Fibroblast of lung (primary cell): ENCODE data around the gene PARPBP. TPM values are rescaled to one million over a fixed set of nuclear protein-coding genes. Genes with fewer than 3 reads are reported as not detected.

Experiments used
- DNase-seq, 2 donors: peaks; one replicate each; pipeline versions ENCODE4 v3.0.0 to v3.0.0-alpha.2; 2010; ENCODE audit warnings: low read depth in 2 of 2
- H2AFZ ChIP-seq: 2 replicates; pipeline ENCODE4 v1.5.1; 2012; ENCODE audit warnings: low read length, control low read depth, inconsistent platforms
- H3K27ac ChIP-seq: 2 replicates; pipeline ENCODE4 v1.5.1; 2011; ENCODE audit warnings: low read length, control low read depth; ENCODE audit not compliant: insufficient read depth
- H3K27me3 ChIP-seq: 2 replicates; pipeline ENCODE4 v1.5.1; 2011; ENCODE audit warnings: mild to moderate bottlenecking, low read length; ENCODE audit not compliant: control insufficient read depth, insufficient read depth
- H3K36me3 ChIP-seq: 2 replicates; pipeline ENCODE4 v1.5.1; 2011; ENCODE audit warnings: low read length; ENCODE audit not compliant: control insufficient read depth, insufficient read depth
- H3K4me1 ChIP-seq: 2 replicates; pipeline ENCODE4 v1.5.1; 2011; ENCODE audit warnings: low read length; ENCODE audit not compliant: control insufficient read depth, insufficient read depth; ENCODE audit errors: extremely low read depth
- H3K4me2 ChIP-seq: 2 replicates; pipeline ENCODE4 v1.5.1; 2011; ENCODE audit warnings: low read length, control low read depth; ENCODE audit not compliant: insufficient read depth; ENCODE audit errors: extremely low read depth
- H3K4me3 ChIP-seq, 4 experiments: fragments of 200-600 bp in 1 of 4; sonication (generic) in 1 of 4; replicated peaks in 1 of 4; 2 replicates each; pipeline ENCODE4 v1.5.1; 2011 to 2016; ENCODE audit warnings: low read length in 4 of 4, low read depth in 3 of 4, mild to moderate bottlenecking in 3 of 4, control low read depth in 2 of 4, inconsistent platforms in 1 of 4, mixed read lengths in 1 of 4; ENCODE audit not compliant: insufficient read depth in 1 of 4; ENCODE audit errors: control extremely low read depth in 1 of 4
- H3K79me2 ChIP-seq: 2 replicates; pipeline ENCODE4 v1.5.1; 2012; ENCODE audit warnings: mild to moderate bottlenecking, low read length, inconsistent platforms; ENCODE audit not compliant: control insufficient read depth, insufficient read depth
- H3K9ac ChIP-seq: 2 replicates; pipeline ENCODE4 v1.5.1; 2011; ENCODE audit warnings: mild to moderate bottlenecking, low read length, control low read depth; ENCODE audit not compliant: insufficient read depth
- H3K9me3 ChIP-seq: 2 replicates; pipeline ENCODE4 v1.5.1; 2012; ENCODE audit warnings: low read depth, low read length; ENCODE audit not compliant: control insufficient read depth, insufficient read depth
- H4K20me1 ChIP-seq: 2 replicates; pipeline ENCODE4 v1.5.1; 2011; ENCODE audit warnings: low read length; ENCODE audit not compliant: control insufficient read depth, insufficient read depth; ENCODE audit errors: extremely low read depth
- CTCF ChIP-seq, 2 donors: IDR thresholded peaks in 1 of 2; conservative IDR thresholded peaks in 1 of 2; 1 replicate in 1 of 2; 2 replicates in 1 of 2; pipeline ENCODE4 v1.5.1; 2011 to 2012; ENCODE audit warnings: low read length in 2 of 2, control low read depth in 1 of 2, inconsistent platforms in 1 of 2, low read depth in 1 of 2, mild to moderate bottlenecking in 1 of 2
- EZH2 ChIP-seq: IDR thresholded peaks from 2 replicates; pipeline ENCODE4 v1.5.1; 2012; ENCODE audit warnings: low read length, control low read depth, mild to moderate bottlenecking; ENCODE audit errors: missing control alignments
- polyA plus RNA-seq, 2 donors: library from polyadenylated mRNA; depleted of rRNA in 1 of 2; stranded (reverse) in 1 of 2; unstranded in 1 of 2; fragments of >200 nt; gene quantifications; 2 replicates each; pipeline ENCODE4 v1.2.1, GENCODE V29; 2011 to 2012; ENCODE audit warnings: missing spikeins in 1 of 2
- total RNA-seq: library from RNA; depleted of rRNA; stranded (reverse); fragments of >200 nt; gene quantifications from 2 replicates; pipeline ENCODE4 v1.2.1, GENCODE V29; 2014

Gene PARPBP
- total and polyA plus RNA-seq, 2 donors (not counting 1 experiment from before 2014, with no cell fraction given) = 5.7 to 9.4 TPM

DNA sequence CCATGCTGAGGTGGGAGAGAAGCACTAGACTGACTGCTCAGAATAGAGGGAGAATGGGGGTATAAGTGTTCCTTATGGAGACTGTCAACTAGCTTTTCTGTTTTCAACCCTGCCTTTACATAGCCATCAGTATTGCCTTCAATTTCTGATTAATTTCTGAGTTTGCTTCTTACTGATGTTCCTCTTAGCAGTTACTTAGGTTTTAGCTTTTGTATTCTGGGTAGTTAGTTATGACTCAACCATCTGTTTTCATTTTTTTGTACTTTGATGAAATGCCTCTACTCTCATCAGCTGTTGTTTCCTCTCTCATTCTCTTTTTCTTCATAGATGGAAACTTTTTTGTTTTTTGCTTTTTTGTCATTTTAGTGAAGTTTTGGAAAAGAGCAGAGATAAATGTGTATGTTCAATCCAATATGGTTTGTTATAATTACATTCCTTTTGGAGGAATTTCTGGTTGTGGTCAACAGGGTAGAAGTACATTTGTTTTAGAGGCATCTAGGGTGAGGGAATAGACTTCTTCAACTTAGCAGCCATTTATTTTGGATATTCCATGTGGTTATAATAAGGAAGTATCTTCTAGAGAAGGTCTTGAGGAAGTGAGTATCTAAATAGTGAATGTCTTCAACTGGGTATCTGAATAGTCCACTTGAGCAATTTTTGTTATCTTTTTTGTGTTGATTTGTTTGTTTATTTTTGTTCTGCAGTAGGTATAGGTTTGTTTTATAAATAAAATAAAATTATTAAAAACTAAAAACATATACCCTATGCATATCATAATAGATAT lies 48.0 kb downstream of the PARPBP start:
- no peaks in the 10 kb centered on the region for H3K36me3 ChIP-seq
- no peak overlapping the region for H3K4me3 ChIP-seq
- H2AFZ ChIP-seq = no peak overlapping the region
- H3K4me1 ChIP-seq = no peaks in the 10 kb centered on the region
- H3K27ac ChIP-seq = no peak overlapping the region
- H3K27me3 ChIP-seq = no peaks in the 10 kb centered on the region
- peak; percentile 6 to 9 for DNase-seq
- H4K20me1 ChIP-seq = no peaks in the 10 kb centered on the region
- H3K4me2 ChIP-seq = no peak overlapping the region
- no peaks in the 10 kb centered on the region for H3K79me2 ChIP-seq
- H3K9ac ChIP-seq = no peak overlapping the region
- no peak for TF ChIP-seq EZH2
- no peak for TF ChIP-seq CTCF (conservative IDR thresholded peaks at IDR 0.05 in 1 of 2, IDR thresholded peaks at IDR 0.05 in 1 of 2; ENCODE audit: low read depth in 1 of 2, low read length in 2 of 2)
- no peaks in the 10 kb centered on the region for H3K9me3 ChIP-seq

DNA sequence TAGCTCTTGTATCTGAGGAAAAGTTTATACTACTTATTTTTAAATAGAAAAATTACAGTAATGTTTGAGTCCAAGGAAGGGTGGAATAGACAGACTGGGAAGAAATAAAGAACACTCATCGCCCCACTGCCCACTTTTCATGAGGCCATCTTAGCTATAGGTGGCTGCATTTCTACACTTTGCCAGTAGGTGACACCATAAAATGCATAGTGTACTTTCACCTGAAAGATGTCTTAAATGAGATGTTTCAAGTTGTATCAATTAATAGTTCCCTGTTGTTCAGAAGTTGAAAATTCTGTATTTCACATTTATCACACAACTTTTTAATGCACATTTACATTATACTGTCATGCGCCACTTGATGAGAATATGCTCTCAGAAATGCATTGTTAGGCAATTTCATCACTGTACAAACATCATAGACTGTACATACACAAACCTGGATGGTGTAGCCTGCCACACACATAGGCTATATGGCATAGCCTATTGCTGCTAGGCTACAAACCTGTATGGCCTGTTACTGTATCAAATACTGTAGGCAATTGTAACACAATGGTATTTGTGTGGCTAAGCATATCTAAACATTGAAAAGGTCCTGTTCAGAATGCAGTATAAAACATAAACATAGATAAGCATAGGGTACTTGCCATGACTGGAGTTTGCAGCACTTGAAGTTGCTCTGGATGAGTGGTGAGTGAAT lies 50.1 kb downstream of the PARPBP start:
- Histone ChIP-seq H3K27ac (no peak overlapping the region), H3K9ac (no peak overlapping the region), H3K4me2 (no peak overlapping the region), H3K36me3 (no peaks in the 10 kb centered on the region), H3K27me3 (no peaks in the 10 kb centered on the region), H2AFZ (no peak overlapping the region), H3K9me3 (no peaks in the 10 kb centered on the region), H3K79me2 (no peaks in the 10 kb centered on the region), H4K20me1 (no peaks in the 10 kb centered on the region), H3K4me1 (no peaks in the 10 kb centered on the region), H3K4me3 (no peak overlapping the region)
- peak; percentile 11 to 53 for DNase-seq
- TF ChIP-seq CTCF (conservative IDR thresholded peaks at IDR 0.05 in 1 of 2, IDR thresholded peaks at IDR 0.05 in 1 of 2; ENCODE audit: low read depth in 1 of 2, low read length in 2 of 2) (peak; percentile 43 to 83), EZH2 (no peak)

DNA sequence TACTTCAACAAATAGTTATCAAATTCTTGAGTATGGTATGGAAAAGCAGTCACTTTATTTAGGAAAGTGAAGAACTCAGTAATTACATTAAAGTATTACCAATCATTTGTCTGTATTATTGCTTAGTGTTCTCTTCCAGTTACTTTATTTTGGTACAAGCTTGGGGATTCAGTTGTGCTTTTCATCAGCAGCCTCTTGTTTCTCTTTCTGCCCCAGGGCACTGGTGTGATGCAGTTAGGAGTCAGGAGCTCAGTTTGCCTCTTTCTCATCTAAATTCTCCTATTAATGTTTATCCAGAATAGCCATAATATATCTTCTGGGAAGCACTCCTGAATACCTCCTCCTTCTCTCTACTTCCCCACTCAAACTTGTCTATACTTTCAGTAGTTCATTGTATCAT lies 52.0 kb downstream of the PARPBP start:
- Histone ChIP-seq H3K27me3 (no peaks in the 10 kb centered on the region), H3K79me2 (no peaks in the 10 kb centered on the region), H3K4me2 (no peak overlapping the region), H4K20me1 (no peaks in the 10 kb centered on the region), H3K4me1 (no peaks in the 10 kb centered on the region), H3K9ac (no peak overlapping the region), H3K27ac (peak overlapping the region; percentile 49), H3K9me3 (no peaks in the 10 kb centered on the region), H2AFZ (peak overlapping the region; percentile 14), H3K4me3 (no peak overlapping the region), H3K36me3 (no peaks in the 10 kb centered on the region)
- TF ChIP-seq CTCF (conservative IDR thresholded peaks at IDR 0.05 in 1 of 2, IDR thresholded peaks at IDR 0.05 in 1 of 2; ENCODE audit: low read depth in 1 of 2, low read length in 2 of 2) = no peak
- no peak for TF ChIP-seq EZH2
- DNase-seq = peak in 1 of 2 donors; percentile 1
